GM12878 (cell line): ENCODE measurements around the gene TM7SF3. TPM values are rescaled to one million over a fixed set of nuclear protein-coding genes. Genes with fewer than 3 reads are reported as not detected.

Experiments used
- ATAC-seq: fragments of 200-7000 bp; cut with Tn5 transposase; 3 replicates; pipeline ENCODE4 v1.9.1; 2020; ENCODE audit warnings: mild to moderate bottlenecking, moderate library complexity
- BruUV-seq: library from RNA; stranded (reverse); fragments of 400-500 nt; replicated peaks from 2 replicates; lab custom pipeline; 2021; lab: Mats Ljungman, UMichigan
- CTCF ChIA-PET: fragments of 300-600 bp; sonication (Branson Sonifier 250); formaldehyde crosslinking; extraction: SDS; loops from one replicate; lab custom pipeline; 2021; ENCODE audit warnings: inconsistent platforms; lab: Yijun Ruan, JAX
- POLR2A ChIA-PET: fragments of 350-600 bp; formaldehyde crosslinking; extraction: SDS; loops from one replicate; lab custom pipeline; 2021; ENCODE audit warnings: inconsistent platforms; lab: Charles Lee
- RAD21 ChIA-PET: fragments of 300-600 bp; sonication (Branson Sonifier 250); formaldehyde crosslinking; loops from one replicate; lab custom pipeline; 2023; ENCODE audit warnings: antibody characterized with exemption; ENCODE audit not compliant: unreplicated experiment; lab: Charles Lee
- SMC1A ChIA-PET: fragments of 300-600 bp; sonication (Branson Sonifier 250); formaldehyde crosslinking; loops from one replicate; lab custom pipeline; 2023; ENCODE audit not compliant: unreplicated experiment, uncharacterized antibody; lab: Charles Lee
- DNase-seq: peaks from one replicate; pipeline ENCODE4 v3.0.0-alpha.2; 2011; ENCODE audit warnings: low read depth, low spot score
- FAIRE-seq: peaks from 3 replicates; lab custom pipeline; 2011; peaks lifted over from hg19 to GRCh38; lab: Jason Lieb, UNC
- H2AFZ ChIP-seq: 2 replicates; pipeline ENCODE4 v1.6.0; 2011; ENCODE audit warnings: low read depth, low read length, control low read depth; ENCODE audit not compliant: control insufficient read depth
- H3K27ac ChIP-seq: 2 replicates; pipeline ENCODE4 v1.5.1; 2011; ENCODE audit warnings: control low read depth; ENCODE audit not compliant: control insufficient read depth, insufficient read depth
- H3K27me3 ChIP-seq, 2 experiments: replicated peaks in 1 of 2; 2 replicates each; pipeline versions ENCODE4 v1.6.0 to v1.6.1; 2011; ENCODE audit warnings: low read length in 1 of 2; ENCODE audit not compliant: control insufficient read depth in 2 of 2, insufficient read depth in 2 of 2
- H3K36me3 ChIP-seq, 2 experiments: 2 replicates each; pipeline ENCODE4 v1.5.1; 2011; ENCODE audit warnings: low read length in 1 of 2; ENCODE audit not compliant: control insufficient read depth in 2 of 2, insufficient read depth in 2 of 2
- H3K4me1 ChIP-seq: 2 replicates; pipeline ENCODE4 v1.6.1; 2011; ENCODE audit warnings: mild to moderate bottlenecking, low read length, moderate library complexity, mixed read lengths; ENCODE audit not compliant: control insufficient read depth, insufficient read depth
- H3K4me2 ChIP-seq: 2 replicates; pipeline ENCODE4 v1.6.0; 2011; ENCODE audit warnings: control low read depth; ENCODE audit not compliant: control insufficient read depth, insufficient read depth
- H3K4me3 ChIP-seq: fragments of 200-600 bp; sonication (generic); 2 replicates; pipeline ENCODE4 v1.5.1; 2016
- H3K79me2 ChIP-seq: 2 replicates; pipeline ENCODE4 v1.6.0; 2011; ENCODE audit warnings: low read length; ENCODE audit not compliant: control insufficient read depth, insufficient read depth
- H3K9ac ChIP-seq: 2 replicates; pipeline ENCODE4 v1.8.0; 2011; ENCODE audit warnings: low read length, control low read depth, mixed read lengths; ENCODE audit not compliant: control insufficient read depth, insufficient read depth
- H3K9me3 ChIP-seq: replicated peaks from 3 replicates; pipeline ENCODE4 v1.5.1; 2011; ENCODE audit warnings: mild to moderate bottlenecking, low read length; ENCODE audit not compliant: control insufficient read depth, insufficient read depth
- H4K20me1 ChIP-seq: 2 replicates; pipeline ENCODE4 v1.6.0; 2011; ENCODE audit not compliant: control insufficient read depth, insufficient read depth
- BHLHE40 ChIP-seq, 2 experiments: fragments of 450-650 bp in 1 of 2; IDR thresholded peaks; 2 replicates each; pipeline ENCODE4 v1.6.1; 2011 to 2017; ENCODE audit warnings: low read depth in 2 of 2, borderline replicate concordance in 1 of 2, improper control_type of control experiment in 1 of 2, low read length in 1 of 2, mild to moderate bottlenecking in 1 of 2
- CBX5 ChIP-seq: sonication (generic); IDR thresholded peaks from 2 replicates; pipeline ENCODE4 v1.6.1; 2016; ENCODE audit warnings: low read depth, moderate library complexity, mild to moderate bottlenecking, inconsistent platforms
- CHD4 ChIP-seq: fragments of 200-600 bp; sonication (generic); IDR thresholded peaks from 2 replicates; pipeline ENCODE4 v1.6.1; 2016; ENCODE audit warnings: mild to moderate bottlenecking
- CREB1 ChIP-seq: IDR thresholded peaks from 2 replicates; pipeline ENCODE4 v1.6.1; 2012; ENCODE audit warnings: low read depth, mild to moderate bottlenecking, inconsistent platforms
- CREM ChIP-seq: IDR thresholded peaks from 2 replicates; pipeline ENCODE4 v1.6.1; 2014; ENCODE audit warnings: antibody characterized with exemption, low read depth
- EP300 ChIP-seq, 2 experiments: fragments of 150-350 bp in 1 of 2; IDR thresholded peaks; 2 replicates each; pipeline ENCODE4 v1.6.1; 2011 to 2012; ENCODE audit warnings: low read depth in 2 of 2, low read length in 2 of 2, borderline replicate concordance in 1 of 2, improper control_type of control experiment in 1 of 2, inconsistent platforms in 1 of 2; ENCODE audit not compliant: control insufficient read depth in 1 of 2
- GABPA ChIP-seq: IDR thresholded peaks from 2 replicates; pipeline ENCODE4 v1.6.1; 2014; ENCODE audit warnings: antibody characterized with exemption, low read depth, mild to moderate bottlenecking, inconsistent platforms
- MYC ChIP-seq: IDR thresholded peaks from 2 replicates; pipeline ENCODE4 v1.6.1; 2011; ENCODE audit warnings: mild to moderate bottlenecking, low read length, moderate library complexity, inconsistent platforms; ENCODE audit not compliant: insufficient read depth, insufficient replicate concordance, insufficient read length, severe bottlenecking
- SIX5 ChIP-seq: IDR thresholded peaks from 2 replicates; pipeline ENCODE4 v1.6.1; 2011; ENCODE audit warnings: mild to moderate bottlenecking, low read depth, low read length, moderate library complexity; ENCODE audit not compliant: severe bottlenecking
- SUZ12 ChIP-seq: fragments of 200-600 bp; sonication (generic); IDR thresholded peaks from one replicate; pipeline ENCODE4 v1.6.1; 2018; ENCODE audit warnings: antibody characterized with exemption, mild to moderate bottlenecking; ENCODE audit not compliant: unreplicated experiment
- TCF7 ChIP-seq: IDR thresholded peaks from 2 replicates; pipeline ENCODE4 v1.6.1; 2014; ENCODE audit warnings: antibody characterized with exemption, borderline replicate concordance
- WGBS: methylation state at CpG from one replicate; pipeline ENCODE4 v1.1.6; 2016; ENCODE audit warnings: low lambda C conversion rate; ENCODE audit not compliant: insufficient replicate concordance, insufficient coverage; ENCODE audit errors: missing lambda C conversion rate; 5-methylcytosine and 5-hydroxymethylcytosine counted together
- in situ Hi-C: fragments of 300-500 bp; cut with MboI; formaldehyde crosslinking; loops from 9 replicates; pipeline ENCODE4 v1.14.3; 2018; ENCODE audit warnings: mixed read lengths
- intact Hi-C: fragments of 100-400 bp; cut with micrococcal nuclease; formaldehyde crosslinking; loops from one replicate; pipeline ENCODE4 v1.14.2; 2022; ENCODE audit not compliant: unreplicated experiment
- polyA plus RNA-seq, 11 experiments: library from polyadenylated mRNA; depleted of rRNA in 4 of 11; unstranded in 6 of 11; stranded (reverse) in 5 of 11; fragments of >200 nt; fragmentation: Nextera tagmentation in 4 of 11; fragmentation: Illumina TruSeq in 1 of 11; extraction: Ambion mirVana in 4 of 11; extraction: Trizol in 1 of 11; gene quantifications; 1 replicate in 1 of 11; 2 replicates in 10 of 11; pipeline versions ENCODE4 v1.2.1 to v1.2.3, GENCODE V29; 2011 to 2016; ENCODE audit warnings: inconsistent platforms in 2 of 11, missing spikeins in 2 of 11, low read depth in 1 of 11
- total RNA-seq, 4 experiments: library from RNA; depleted of rRNA in 3 of 4; stranded (reverse); fragments of >200 nt in 3 of 4; fragmentation: Illumina TruSeq in 1 of 4; extraction: Trizol in 1 of 4; gene quantifications; 2 replicates each; pipeline versions ENCODE4 v1.2.1 to v1.2.3, GENCODE V29; 2013 to 2021
- TF ChIP-seq, protein P1 (sequence below): fragments of 450-650 bp; conservative IDR thresholded peaks from 2 replicates; pipeline ENCODE4 v1.6.1; 2017; ENCODE audit warnings: mild to moderate bottlenecking, moderate library complexity
- TF ChIP-seq, protein P2 (sequence below): IDR thresholded peaks from 2 replicates; pipeline ENCODE4 v1.6.1; 2011; ENCODE audit warnings: low read depth, mild to moderate bottlenecking, low read length, moderate library complexity, borderline replicate concordance; ENCODE audit errors: extremely low read depth
- TF ChIP-seq, protein P3 (sequence below): fragments of 450-650 bp; IDR thresholded peaks from 2 replicates; pipeline ENCODE4 v1.6.1; 2018; ENCODE audit warnings: mild to moderate bottlenecking, low read depth, moderate library complexity; ENCODE audit not compliant: partially characterized antibody

The TM7SF3 gene
- total and polyA plus RNA-seq, 10 of the 15 experiments (the other 5 are each of a cell fraction or from before 2014, with no cell fraction given): 31.4 to 341 (median 74.8) TPM

DNA sequence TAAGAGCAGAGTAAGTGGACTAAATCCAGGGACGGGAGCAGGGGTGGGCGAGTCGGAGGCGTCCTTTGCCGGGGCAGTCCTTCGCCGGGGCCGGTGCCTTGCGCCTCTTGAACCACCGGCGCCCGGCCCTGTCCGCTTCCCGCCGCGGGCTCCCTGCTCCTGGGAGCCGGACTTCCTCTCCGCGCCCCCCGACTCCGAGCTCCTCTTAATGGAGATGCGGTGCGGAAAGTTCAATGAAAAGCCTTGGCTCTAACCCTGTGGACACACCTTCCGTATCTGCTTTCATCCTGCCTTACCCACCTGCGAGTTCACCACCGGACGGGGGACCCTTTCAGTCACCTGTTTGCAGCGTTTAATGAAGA lies 75.5 kb downstream of the TM7SF3 start (continued):
- TF ChIP-seq EP300 (IDR thresholded peaks at IDR 0.05; ENCODE audit: borderline replicate concordance in 1 of 2, control insufficient read depth in 1 of 2, low read depth in 2 of 2, low read length in 2 of 2) (0 out of 4 replicates have a peak, but pooled peaks of 1 of the 2 experiments have one; percentile 40), CREM (no peak)
- TF ChIP-seq, protein P1, sequence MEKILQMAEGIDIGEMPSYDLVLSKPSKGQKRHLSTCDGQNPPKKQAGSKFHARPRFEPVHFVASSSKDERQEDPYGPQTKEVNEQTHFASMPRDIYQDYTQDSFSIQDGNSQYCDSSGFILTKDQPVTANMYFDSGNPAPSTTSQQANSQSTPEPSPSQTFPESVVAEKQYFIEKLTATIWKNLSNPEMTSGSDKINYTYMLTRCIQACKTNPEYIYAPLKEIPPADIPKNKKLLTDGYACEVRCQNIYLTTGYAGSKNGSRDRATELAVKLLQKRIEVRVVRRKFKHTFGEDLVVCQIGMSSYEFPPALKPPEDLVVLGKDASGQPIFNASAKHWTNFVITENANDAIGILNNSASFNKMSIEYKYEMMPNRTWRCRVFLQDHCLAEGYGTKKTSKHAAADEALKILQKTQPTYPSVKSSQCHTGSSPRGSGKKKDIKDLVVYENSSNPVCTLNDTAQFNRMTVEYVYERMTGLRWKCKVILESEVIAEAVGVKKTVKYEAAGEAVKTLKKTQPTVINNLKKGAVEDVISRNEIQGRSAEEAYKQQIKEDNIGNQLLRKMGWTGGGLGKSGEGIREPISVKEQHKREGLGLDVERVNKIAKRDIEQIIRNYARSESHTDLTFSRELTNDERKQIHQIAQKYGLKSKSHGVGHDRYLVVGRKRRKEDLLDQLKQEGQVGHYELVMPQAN: peak; percentile 76; the same call in 1 of the 2 replicates

DNA sequence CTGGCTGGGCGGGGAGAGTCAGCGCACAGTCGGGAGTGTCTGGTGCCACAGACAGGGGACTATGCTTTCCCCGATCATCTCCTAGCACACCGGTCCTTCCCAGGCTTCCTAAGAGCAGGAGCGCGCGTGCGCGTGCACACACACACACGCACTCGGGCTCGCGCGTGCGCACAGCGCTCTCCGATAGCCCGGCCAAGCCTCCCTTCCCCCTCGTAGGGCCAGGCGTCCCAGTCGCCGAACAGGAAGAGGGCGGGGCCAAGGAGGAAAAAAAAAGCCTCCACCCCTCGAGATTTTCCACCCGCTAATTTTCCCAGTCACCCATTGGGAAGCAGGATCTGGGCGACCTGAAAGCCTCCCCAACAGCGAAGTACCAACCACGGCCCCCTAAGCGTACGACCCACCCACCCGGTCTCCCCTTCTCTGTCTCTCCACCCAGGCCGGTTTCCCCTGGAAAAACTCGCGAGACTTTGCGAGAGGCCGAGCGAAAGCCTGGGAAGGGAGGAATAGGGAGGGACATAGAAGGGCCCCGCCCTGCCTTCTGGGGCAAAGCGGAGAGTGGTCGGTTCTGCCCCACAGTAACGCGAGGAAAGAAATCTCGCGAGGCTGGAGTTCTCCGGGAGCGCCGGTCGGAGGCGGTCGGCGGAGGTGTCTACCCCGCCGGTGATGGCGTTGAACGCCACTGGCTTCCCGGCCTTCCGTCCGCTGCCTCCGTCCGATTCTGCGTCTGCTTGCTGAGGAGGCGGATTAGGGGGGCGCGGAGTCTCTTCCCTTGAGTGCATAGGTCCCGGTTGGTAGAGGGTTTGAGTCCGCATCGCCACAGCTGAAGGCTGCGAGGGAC lies 76.1 kb downstream of the TM7SF3 start, which contains the start of the genes FGFR1OP2 and INTS13:
FGFR1OP2 (plus strand) TSS at position 608 of the 838 bp plus-strand sequence. CDS start 15,689 bp downstream, outside the sequence.
INTS13 (minus strand) TSS at position 119 of the 838 bp plus-strand sequence. CDS start 1,178 bp downstream, outside the sequence.
- Histone ChIP-seq H3K79me2 (peaks cover 96% of the 10 kb centered on the region), H3K4me1 (peaks cover 5% of the 10 kb centered on the region), H3K9me3 (no peaks in the 10 kb centered on the region), H3K36me3 (0 out of 4 replicates have a peak, but pooled peaks cover 0 to 2% of the 10 kb centered on the region in 2 experiments), H3K9ac (peak within 1 kb of the TSS; percentile 86), H4K20me1 (no peaks in the 10 kb centered on the region), H3K27me3 (no peaks in the 10 kb centered on the region), H3K4me3 (peak within 1 kb of the TSS; percentile 99), H2AFZ (peak within 1 kb of the TSS; percentile 81), H3K27ac (peak within 1 kb of the TSS; percentile 94), H3K4me2 (peak within 1 kb of the TSS; percentile 89)
- under 1% methylated on average over 63 of the region's 69 CpGs for WGBS
- peak; percentile 95 for DNase-seq
- SMC1A ChIA-PET: interaction anchor here (1.0 to 2.0 kb wide), 3 partner anchors 33 to 73 kb away, joined by 3 to 13 read pairs (median 3); no protein-coding TSS in a partner anchor
- peak; percentile 87 for ATAC-seq
- TSS peak; percentile 63 for BruUV-seq
- CTCF ChIA-PET: interaction anchor here (0.6 to 0.9 kb wide), 2 partner anchors 53 to 313 kb away, joined by 3 read pairs; no protein-coding TSS in a partner anchor
- intact Hi-C loops (loop anchor here (2.0 to 10.0 kb wide), 3 partner anchors 77 to 307 kb away; partner anchors contain the start of genes STK38L and TM7SF3), in situ Hi-C loops (no loop called here)
- peak; percentile 96 for FAIRE-seq
- RAD21 ChIA-PET: interaction anchor here (1.2 to 1.8 kb wide), 3 partner anchors 34 to 73 kb away, joined by 3 to 8 read pairs (median 3); no protein-coding TSS in a partner anchor
- POLR2A ChIA-PET: interaction anchor here (0.5 to 1.2 kb wide), 2 partner anchors 50 to 75 kb away, joined by 3 read pairs; no protein-coding TSS in a partner anchor
- TF ChIP-seq SUZ12: no peak
- no peak for TF ChIP-seq GABPA
- TF ChIP-seq SIX5: no peak
- no peak for TF ChIP-seq CBX5
- TF ChIP-seq, protein P2, sequence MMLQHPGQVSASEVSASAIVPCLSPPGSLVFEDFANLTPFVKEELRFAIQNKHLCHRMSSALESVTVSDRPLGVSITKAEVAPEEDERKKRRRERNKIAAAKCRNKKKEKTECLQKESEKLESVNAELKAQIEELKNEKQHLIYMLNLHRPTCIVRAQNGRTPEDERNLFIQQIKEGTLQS: no peak
- no peak for TF ChIP-seq CHD4
- TF ChIP-seq CREM: peak; percentile 41; the same call in 1 of the 2 replicates
- no peak for TF ChIP-seq TCF7
- TF ChIP-seq MYC: no peak
- peak; percentile 34 to 67; a peak in 1 of 4 replicates for TF ChIP-seq BHLHE40 (IDR thresholded peaks at IDR 0.05; ENCODE audit: borderline replicate concordance in 1 of 2, low read depth in 2 of 2, low read length in 1 of 2)
- TF ChIP-seq, protein P3, sequence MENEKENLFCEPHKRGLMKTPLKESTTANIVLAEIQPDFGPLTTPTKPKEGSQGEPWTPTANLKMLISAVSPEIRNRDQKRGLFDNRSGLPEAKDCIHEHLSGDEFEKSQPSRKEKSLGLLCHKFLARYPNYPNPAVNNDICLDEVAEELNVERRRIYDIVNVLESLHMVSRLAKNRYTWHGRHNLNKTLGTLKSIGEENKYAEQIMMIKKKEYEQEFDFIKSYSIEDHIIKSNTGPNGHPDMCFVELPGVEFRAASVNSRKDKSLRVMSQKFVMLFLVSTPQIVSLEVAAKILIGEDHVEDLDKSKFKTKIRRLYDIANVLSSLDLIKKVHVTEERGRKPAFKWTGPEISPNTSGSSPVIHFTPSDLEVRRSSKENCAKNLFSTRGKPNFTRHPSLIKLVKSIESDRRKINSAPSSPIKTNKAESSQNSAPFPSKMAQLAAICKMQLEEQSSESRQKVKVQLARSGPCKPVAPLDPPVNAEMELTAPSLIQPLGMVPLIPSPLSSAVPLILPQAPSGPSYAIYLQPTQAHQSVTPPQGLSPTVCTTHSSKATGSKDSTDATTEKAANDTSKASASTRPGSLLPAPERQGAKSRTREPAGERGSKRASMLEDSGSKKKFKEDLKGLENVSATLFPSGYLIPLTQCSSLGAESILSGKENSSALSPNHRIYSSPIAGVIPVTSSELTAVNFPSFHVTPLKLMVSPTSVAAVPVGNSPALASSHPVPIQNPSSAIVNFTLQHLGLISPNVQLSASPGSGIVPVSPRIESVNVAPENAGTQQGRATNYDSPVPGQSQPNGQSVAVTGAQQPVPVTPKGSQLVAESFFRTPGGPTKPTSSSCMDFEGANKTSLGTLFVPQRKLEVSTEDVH: no peak
- TF ChIP-seq CREB1: no peak; the same call in 1 of the 2 replicates
